Spleen (tissue), 11 donors: ENCODE results near the gene CNIH4. TPM values are rescaled to one million over a fixed set of nuclear protein-coding genes. Genes with fewer than 3 reads are reported as not detected.

ENCODE experiments used
- DNase-seq: peaks from one replicate; pipeline ENCODE4 v3.0.0-alpha.2; 2020
- H3K27ac ChIP-seq, 8 donors: fragments of 200-600 bp; sonication (generic) in 7 of 8; 1 replicate in 4 of 8; 2 replicates in 4 of 8; pipeline versions ENCODE4 v1.5.0 to v1.8.0; 2016 to 2021; ENCODE audit warnings: inconsistent platforms in 4 of 8, mild to moderate bottlenecking in 4 of 8, moderate library complexity in 1 of 8
- H3K27me3 ChIP-seq, 7 donors: fragments of 200-600 bp; sonication (generic) in 6 of 7; replicated peaks in 1 of 7; 1 replicate in 4 of 7; 2 replicates in 3 of 7; pipeline versions ENCODE4 v1.5.0 to v1.8.0; 2016 to 2021; ENCODE audit warnings: inconsistent platforms in 3 of 7, mild to moderate bottlenecking in 1 of 7
- H3K36me3 ChIP-seq, 6 donors: fragments of 200-600 bp; sonication (generic) in 5 of 6; 1 replicate in 4 of 6; 2 replicates in 2 of 6; pipeline versions ENCODE4 v1.5.0 to v1.8.0; 2016 to 2021; ENCODE audit warnings: inconsistent platforms in 2 of 6
- H3K4me1 ChIP-seq, 6 donors: fragments of 200-600 bp; sonication (generic) in 5 of 6; 1 replicate in 3 of 6; 2 replicates in 3 of 6; pipeline versions ENCODE4 v1.5.0 to v1.8.0; 2016 to 2021; ENCODE audit warnings: inconsistent platforms in 3 of 6
- H3K4me3 ChIP-seq, 8 donors: fragments of 200-600 bp; sonication (generic) in 7 of 8; 1 replicate in 4 of 8; 2 replicates in 4 of 8; pipeline versions ENCODE4 v1.5.0 to v1.8.0; 2016 to 2021; ENCODE audit warnings: inconsistent platforms in 4 of 8, mild to moderate bottlenecking in 4 of 8, moderate library complexity in 2 of 8
- H3K9me3 ChIP-seq, 8 donors: fragments of 200-600 bp; sonication (generic) in 7 of 8; 1 replicate in 4 of 8; 2 replicates in 4 of 8; pipeline versions ENCODE4 v1.5.0 to v1.8.0; 2016 to 2021; ENCODE audit warnings: inconsistent platforms in 4 of 8
- POLR2A ChIP-seq, 3 donors: fragments of 450-650 bp; IDR thresholded peaks; one replicate each; pipeline ENCODE4 v1.5.1; 2017; ENCODE audit warnings: antibody characterized with exemption in 3 of 3, mild to moderate bottlenecking in 1 of 3
- POLR2AphosphoS5 ChIP-seq, 3 donors: sonication (generic); formaldehyde crosslinking; IDR thresholded peaks; one replicate each; pipeline ENCODE4 v1.5.1; 2017; ENCODE audit warnings: antibody characterized with exemption in 3 of 3
- WGBS, 5 donors: extraction: QIAGEN DNeasy Blood & Tissue Kit in 3 of 5; methylation state at CpG; one replicate each; pipeline versions ENCODE4 v1.1.5 to v1.1.7; 2013 to 2018; 5-methylcytosine and 5-hydroxymethylcytosine counted together
- intact Hi-C: fragments of 100-400 bp; cut with DNase I; formaldehyde crosslinking; loops from one replicate; pipeline ENCODE4 v1.15.0; 2023; ENCODE audit warnings: low total_unique reads
- polyA plus RNA-seq, 3 donors: library from polyadenylated mRNA; stranded (reverse); fragments of 200-250 nt; gene quantifications; one replicate each; pipeline ENCODE4 v1.2.1, GENCODE V29; 2013
- total RNA-seq, 7 donors: library from RNA; depleted of rRNA in 3 of 7; stranded (reverse); fragments of >200 nt in 3 of 7; fragmentation: NEBNext Ultra II Directional in 4 of 7; extraction: Animal tissue kit (Norgen Biotek cat#: 25700) in 4 of 7; gene quantifications; one replicate each; pipeline versions ENCODE4 v1.1.0 to v1.2.1, GENCODE V29; 2016 to 2021
- TF ChIP-seq, protein P1 (sequence below), 11 experiments: fragments of 200-600 bp in 7 of 11; fragments of 450-650 bp in 4 of 11; sonication (generic) in 4 of 11; IDR thresholded peaks in 8 of 11; conservative IDR thresholded peaks in 3 of 11; 1 replicate in 7 of 11; 2 replicates in 4 of 11; pipeline versions ENCODE4 v1.4.0 to v1.8.0; 2016 to 2021; ENCODE audit warnings: antibody characterized with exemption in 11 of 11, inconsistent platforms in 4 of 11, mild to moderate bottlenecking in 1 of 11
- donor health status: healthy with polysubstance abuse.
- donor health status: DM: no; HTN: no; CAD: no; lungs with moderate emphysema.
- donor health status: DM: no; HTN: no; CAD: no.
- donor health status: Bipolar disorder and iron deficiency.
- donor health status: healthy.
- donor health status: DM: no; HTN: no; CAD: no.
- donor health status: DM: yes; HTN: yes; CAD: no.

Gene CNIH4
- total and polyA plus RNA-seq, 10 donors = 19.3 to 47.1 (median 31.4) TPM

DNA sequence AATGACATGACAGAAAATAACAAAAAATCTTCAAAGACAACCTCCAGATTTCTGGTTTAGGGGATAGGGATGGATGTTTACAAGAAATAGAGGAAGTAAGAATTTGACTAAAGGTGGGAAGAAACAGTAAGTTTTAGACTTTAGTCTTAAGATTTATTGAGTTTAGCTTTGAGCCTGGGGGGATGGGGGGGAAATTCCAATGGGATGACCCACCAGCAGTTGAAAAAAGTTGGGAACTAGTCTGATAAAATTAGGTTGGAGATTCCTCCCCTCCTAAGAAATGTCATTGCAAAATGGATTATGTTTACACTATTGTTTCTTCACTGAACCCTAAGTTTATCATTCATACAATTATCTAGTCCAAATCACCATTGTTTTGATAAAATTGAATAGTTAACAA lies 49.5 kb downstream of the CNIH4 start:
- Histone ChIP-seq H3K4me1 (peaks cover 0 to 46% (median 0%) of the 10 kb centered on the region in 6 donors), H3K9me3 (no peaks in the 10 kb centered on the region), H3K27ac (no peak overlapping the region), H3K36me3 (peaks cover 0 to 100% (median 80%) of the 10 kb centered on the region in 6 donors), H3K27me3 (no peaks in the 10 kb centered on the region), H3K4me3 (no peak overlapping the region)
- no peak for DNase-seq
- intact Hi-C loops = no loop called here
- no peak for TF ChIP-seq POLR2AphosphoS5 (IDR thresholded peaks at IDR 0.05)
- TF ChIP-seq POLR2A (IDR thresholded peaks at IDR 0.05) = no peak
- TF ChIP-seq, protein P1, sequence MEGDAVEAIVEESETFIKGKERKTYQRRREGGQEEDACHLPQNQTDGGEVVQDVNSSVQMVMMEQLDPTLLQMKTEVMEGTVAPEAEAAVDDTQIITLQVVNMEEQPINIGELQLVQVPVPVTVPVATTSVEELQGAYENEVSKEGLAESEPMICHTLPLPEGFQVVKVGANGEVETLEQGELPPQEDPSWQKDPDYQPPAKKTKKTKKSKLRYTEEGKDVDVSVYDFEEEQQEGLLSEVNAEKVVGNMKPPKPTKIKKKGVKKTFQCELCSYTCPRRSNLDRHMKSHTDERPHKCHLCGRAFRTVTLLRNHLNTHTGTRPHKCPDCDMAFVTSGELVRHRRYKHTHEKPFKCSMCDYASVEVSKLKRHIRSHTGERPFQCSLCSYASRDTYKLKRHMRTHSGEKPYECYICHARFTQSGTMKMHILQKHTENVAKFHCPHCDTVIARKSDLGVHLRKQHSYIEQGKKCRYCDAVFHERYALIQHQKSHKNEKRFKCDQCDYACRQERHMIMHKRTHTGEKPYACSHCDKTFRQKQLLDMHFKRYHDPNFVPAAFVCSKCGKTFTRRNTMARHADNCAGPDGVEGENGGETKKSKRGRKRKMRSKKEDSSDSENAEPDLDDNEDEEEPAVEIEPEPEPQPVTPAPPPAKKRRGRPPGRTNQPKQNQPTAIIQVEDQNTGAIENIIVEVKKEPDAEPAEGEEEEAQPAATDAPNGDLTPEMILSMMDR (IDR thresholded peaks at IDR 0.05 in 8 of 11, conservative IDR thresholded peaks at IDR 0.05 in 3 of 11) = no peak

DNA sequence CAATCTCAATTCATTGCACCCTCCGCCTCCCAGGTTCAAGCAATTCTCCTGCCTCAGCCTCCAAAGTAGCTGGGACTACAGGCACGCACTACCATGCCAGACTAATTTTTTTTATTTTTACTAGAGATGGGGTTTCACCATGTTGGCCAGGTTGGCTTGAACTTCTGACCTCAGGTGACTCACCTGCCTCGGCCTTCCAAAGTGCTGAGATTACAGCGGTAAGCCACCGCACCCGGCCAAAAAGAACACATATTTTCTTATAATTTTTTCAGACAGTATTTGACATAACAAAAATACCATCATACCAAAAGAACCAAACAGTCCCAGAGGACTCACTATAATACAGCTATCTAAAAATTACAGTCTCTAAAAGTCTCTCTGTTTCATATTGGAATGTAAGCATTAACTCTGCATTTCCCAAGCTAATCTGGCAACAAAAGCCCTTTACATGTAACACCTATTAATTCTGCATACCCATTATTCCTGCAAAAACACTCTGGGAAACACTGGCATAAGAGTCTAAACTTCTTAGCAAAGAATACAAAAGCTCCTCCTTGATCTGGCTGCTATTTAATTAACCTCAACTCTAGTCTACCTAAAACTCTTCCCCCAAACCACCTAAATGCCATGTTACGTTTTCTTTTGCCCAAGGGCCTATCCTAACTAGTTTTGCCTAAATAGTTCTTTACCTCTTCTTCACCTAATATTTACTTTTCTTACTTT lies 51.1 kb downstream of the CNIH4 start:
- TF ChIP-seq POLR2A (IDR thresholded peaks at IDR 0.05) = no peak
- TF ChIP-seq, protein P1 (IDR thresholded peaks at IDR 0.05 in 8 of 11, conservative IDR thresholded peaks at IDR 0.05 in 3 of 11) = no peak
- no peak for TF ChIP-seq POLR2AphosphoS5 (IDR thresholded peaks at IDR 0.05)
- H3K4me1 ChIP-seq = peaks cover 0 to 52% (median 4%) of the 10 kb centered on the region in 6 donors
- 90 to 97% (median 92%) methylated on average over 7 of the region's 7 CpGs for WGBS, 5 donors
- peaks cover 0 to 100% (median 81%) of the 10 kb centered on the region in 6 donors for H3K36me3 ChIP-seq
- no peaks in the 10 kb centered on the region for H3K9me3 ChIP-seq
- H3K27ac ChIP-seq = no peak overlapping the region
- H3K4me3 ChIP-seq = no peak overlapping the region
- no peaks in the 10 kb centered on the region for H3K27me3 ChIP-seq
- intact Hi-C loops = no loop called here
- DNase-seq = no peak

DNA sequence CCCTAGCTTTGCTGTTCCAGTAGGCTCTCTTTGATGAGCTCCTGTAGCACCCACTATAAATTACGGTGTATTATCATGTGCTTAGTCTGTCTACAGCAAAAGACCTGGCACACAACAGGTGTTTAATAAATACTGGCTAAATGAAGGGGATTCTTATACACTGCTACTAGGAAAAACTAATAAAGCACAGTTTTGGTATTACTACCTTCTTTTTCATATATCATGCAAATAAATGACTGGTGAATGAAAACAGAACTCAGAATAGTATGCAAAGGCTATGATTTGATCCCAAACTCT lies 51.6 kb downstream of the CNIH4 start:
- Histone ChIP-seq H3K4me1 (peaks cover 0 to 47% (median 4%) of the 10 kb centered on the region in 6 donors), H3K4me3 (no peak overlapping the region), H3K27me3 (no peaks in the 10 kb centered on the region), H3K27ac (no peak overlapping the region), H3K9me3 (no peaks in the 10 kb centered on the region), H3K36me3 (peaks cover 0 to 100% (median 79%) of the 10 kb centered on the region in 6 donors)
- DNase-seq = no peak
- intact Hi-C loops = no loop called here
- WGBS, 5 donors = 92 to 97% (median 95%) methylated on average over 1 of the region's 1 CpG
- TF ChIP-seq, protein P1 (IDR thresholded peaks at IDR 0.05 in 8 of 11, conservative IDR thresholded peaks at IDR 0.05 in 3 of 11) = no peak
- TF ChIP-seq POLR2AphosphoS5 (IDR thresholded peaks at IDR 0.05) (no peak), POLR2A (IDR thresholded peaks at IDR 0.05) (no peak)

DNA sequence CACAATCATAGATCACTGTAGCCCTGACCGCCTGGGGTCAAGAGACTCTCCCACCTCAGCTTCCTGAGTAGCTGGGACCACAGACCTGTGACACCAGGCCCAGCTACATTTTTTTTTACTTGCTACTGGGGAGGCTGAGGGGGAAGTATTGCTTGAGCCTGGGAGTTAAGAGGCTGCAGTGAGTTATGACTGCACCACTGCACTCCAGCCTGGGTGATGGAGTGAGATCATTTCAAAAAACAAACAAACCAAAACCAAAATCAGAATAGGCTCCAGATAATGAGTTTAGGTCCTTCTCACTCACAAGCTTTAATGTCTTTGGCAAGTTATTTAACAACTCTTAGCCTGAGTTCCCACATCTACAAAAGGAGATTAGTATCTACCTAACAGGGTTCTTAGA lies 55.1 kb downstream of the CNIH4 start:
- H3K36me3 ChIP-seq = peaks cover 0 to 100% (median 87%) of the 10 kb centered on the region in 6 donors
- 65 to 81% (median 71%) methylated on average over 1 of the region's 1 CpG for WGBS, 5 donors

More for the DNA sequence above, 55.1 kb downstream of the CNIH4 start:
- Histone ChIP-seq H3K4me3 (no peak overlapping the region), H3K27ac (peak overlapping the region in 2 of 8 donors; percentile 7 to 10), H3K9me3 (no peaks in the 10 kb centered on the region), H3K4me1 (peaks cover 0 to 38% (median 4%) of the 10 kb centered on the region in 6 donors), H3K27me3 (no peaks in the 10 kb centered on the region)
- no peak for DNase-seq
- TF ChIP-seq POLR2AphosphoS5 (IDR thresholded peaks at IDR 0.05) = no peak
- TF ChIP-seq, protein P1 (IDR thresholded peaks at IDR 0.05 in 8 of 11, conservative IDR thresholded peaks at IDR 0.05 in 3 of 11) = no peak
- TF ChIP-seq POLR2A (IDR thresholded peaks at IDR 0.05) = no peak
- intact Hi-C loops = no loop called here
